ENCODE measurements around the gene SLC25A45. TPM values are rescaled to one million over a fixed set of nuclear protein-coding genes. Genes with fewer than 3 reads are reported as not detected.

SLC25A45 gene
- total and polyA plus RNA-seq, 2 of the 4 experiments (the other 2 are of a cell fraction): 0.72 to 1.2 TPM

DNA sequence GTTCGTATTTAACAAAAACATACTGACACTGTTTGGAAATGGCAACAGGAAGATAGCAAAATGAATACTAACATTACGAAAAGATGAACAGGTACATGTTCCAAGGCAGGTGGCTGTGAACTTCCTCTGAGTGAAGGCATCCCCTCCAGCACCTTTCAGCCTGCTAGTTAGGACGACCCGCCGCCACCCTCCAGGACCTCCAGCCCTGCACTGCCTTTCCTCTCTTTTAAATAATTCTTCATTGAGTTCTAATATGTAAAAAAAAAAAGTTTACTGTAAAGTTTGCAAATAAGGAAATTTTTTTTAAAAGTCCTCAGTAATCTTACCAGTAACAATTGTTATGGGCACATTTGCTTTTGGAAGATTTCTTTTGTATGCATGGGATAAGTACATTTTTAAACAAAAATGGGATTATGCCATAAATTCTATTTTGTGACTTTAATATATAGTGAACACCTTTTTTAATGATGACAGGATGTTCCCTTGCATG, 46.2 kb upstream of the SLC25A45 start:
- Histone ChIP-seq H3K27ac (ENCODE audit: insufficient read depth, low read length) (no peak overlapping the region), H3K4ac (ENCODE audit: low read depth, low read length) (no peak overlapping the region), H3K14ac (replicated peaks; ENCODE audit: low read depth, low read length) (peak overlapping the region; percentile 54; the same call in 1 of the 2 replicates), H3K9me3 (ENCODE audit: control insufficient read depth, insufficient read depth, low read length) (no peaks in the 10 kb centered on the region), H2AFZ (replicated peaks; ENCODE audit: low read length, poor library complexity) (no peak overlapping the region), H3K36me3 (ENCODE audit: control insufficient read depth, insufficient read depth, low read length) (peaks cover 38% of the 10 kb centered on the region), H2BK20ac (ENCODE audit: low read depth, low read length) (no peak overlapping the region), H2BK15ac (ENCODE audit: low read depth, low read length) (no peak overlapping the region), H3K4me3 (ENCODE audit: insufficient read depth, low read depth, low read length) (peak overlapping the region; percentile 92), H3K4me1 (ENCODE audit: control insufficient read depth, insufficient read depth, low read length) (no peaks in the 10 kb centered on the region), H3K9me1 (ENCODE audit: insufficient read depth, low read length) (no peaks in the 10 kb centered on the region; the same call in 1 of the 2 replicates), H4K5ac (ENCODE audit: low read depth, low read length) (no peak overlapping the region), H3K4me2 (ENCODE audit: low read depth, low read length) (peak overlapping the region; percentile 82), H3K56ac (ENCODE audit: extremely low read depth, insufficient read depth, low read length) (0 out of 2 replicates have a peak overlapping the region, but pooled peaks have one; percentile 5), H2BK120ac (ENCODE audit: low read depth, low read length) (no peak overlapping the region), H3K27me3 (ENCODE audit: control insufficient read depth, insufficient read depth, low read length) (no peaks in the 10 kb centered on the region), H3K18ac (ENCODE audit: low read depth, low read length) (no peak overlapping the region), H4K91ac (ENCODE audit: insufficient read depth, low read depth, low read length) (no peak overlapping the region), H3K9ac (ENCODE audit: low read depth, low read length) (peak overlapping the region; percentile 66), H4K8ac (ENCODE audit: low read depth in 2 of 2, low read length in 2 of 2) (no peak overlapping the region), H3K79me1 (ENCODE audit: low read depth in 1 of 2, low read length in 2 of 2) (peaks cover 0 to 17% of the 10 kb centered on the region in 2 experiments; a peak in 2 of 4 replicates), H2AK9ac (replicated peaks; ENCODE audit: low read depth, low read length, poor library complexity) (no peak overlapping the region), H2AK5ac (ENCODE audit: low read depth, low read length) (no peak overlapping the region), H4K20me1 (ENCODE audit: insufficient read depth, low read length) (peaks cover 97% of the 10 kb centered on the region), H3K23ac (ENCODE audit: low read depth, low read length) (peak overlapping the region; percentile 83), H2BK5ac (ENCODE audit: low read depth, low read length, poor library complexity, severe bottlenecking) (peak overlapping the region; percentile 52)
- in situ Hi-C loops (cut with MboI; ENCODE audit: low sequenced_read_pairs) (no loop called here), intact Hi-C loops (cut with micrococcal nuclease) (no loop called here), dilution Hi-C loops (cut with HindIII; ENCODE audit: low sequenced_read_pairs, unreplicated experiment) (no loop called here)
- no TSS peak for BruUV-seq (replicated peaks)
- TF ChIP-seq RCOR1 (IDR thresholded peaks at IDR 0.05; ENCODE audit: insufficient replicate concordance, low read length): no peak
- peak; percentile 17; the same call in 1 of the 2 replicates for TF ChIP-seq POLR2A (IDR thresholded peaks at IDR 0.05; ENCODE audit: low read depth, low read length)
- ChIA-PET CTCF (no interaction called here), POLR2A (ENCODE audit: unreplicated experiment) (no interaction called here)
- DNase-seq (no peak), ATAC-seq (ENCODE audit: low read depth) (no peak)
- WGBS, 2 experiments (ENCODE audit: extremely low coverage in 2 of 2, insufficient read length in 1 of 2): 80% methylated on average over 1 of the region's 5 CpGs; no CpG with 5 or more reads in 1 of the 2 experiments
